Measurements from ENCODE around the gene ABCA9.

DNA sequence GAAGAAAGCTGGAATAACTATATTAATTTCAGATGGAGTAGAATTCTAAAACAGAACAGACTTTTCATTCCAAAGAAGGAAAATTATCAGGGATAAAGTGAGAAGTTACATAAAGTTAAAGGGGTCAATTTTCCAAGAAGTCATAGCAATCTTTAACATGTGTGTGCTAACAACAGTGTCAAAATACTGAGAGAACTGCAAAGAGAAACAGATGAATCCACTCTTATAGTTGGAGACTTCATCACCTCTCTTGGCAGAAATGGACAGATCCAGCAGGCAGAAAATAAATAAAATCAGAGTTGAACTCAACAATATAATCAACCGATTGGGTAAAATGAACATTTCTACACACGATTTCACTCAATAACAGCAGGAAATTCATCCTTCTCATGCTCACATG, 5.4 kb downstream of the ABCA9 start:
- TF ChIP-seq, protein P1, sequence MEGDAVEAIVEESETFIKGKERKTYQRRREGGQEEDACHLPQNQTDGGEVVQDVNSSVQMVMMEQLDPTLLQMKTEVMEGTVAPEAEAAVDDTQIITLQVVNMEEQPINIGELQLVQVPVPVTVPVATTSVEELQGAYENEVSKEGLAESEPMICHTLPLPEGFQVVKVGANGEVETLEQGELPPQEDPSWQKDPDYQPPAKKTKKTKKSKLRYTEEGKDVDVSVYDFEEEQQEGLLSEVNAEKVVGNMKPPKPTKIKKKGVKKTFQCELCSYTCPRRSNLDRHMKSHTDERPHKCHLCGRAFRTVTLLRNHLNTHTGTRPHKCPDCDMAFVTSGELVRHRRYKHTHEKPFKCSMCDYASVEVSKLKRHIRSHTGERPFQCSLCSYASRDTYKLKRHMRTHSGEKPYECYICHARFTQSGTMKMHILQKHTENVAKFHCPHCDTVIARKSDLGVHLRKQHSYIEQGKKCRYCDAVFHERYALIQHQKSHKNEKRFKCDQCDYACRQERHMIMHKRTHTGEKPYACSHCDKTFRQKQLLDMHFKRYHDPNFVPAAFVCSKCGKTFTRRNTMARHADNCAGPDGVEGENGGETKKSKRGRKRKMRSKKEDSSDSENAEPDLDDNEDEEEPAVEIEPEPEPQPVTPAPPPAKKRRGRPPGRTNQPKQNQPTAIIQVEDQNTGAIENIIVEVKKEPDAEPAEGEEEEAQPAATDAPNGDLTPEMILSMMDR (tag by site-specific recombination; IDR thresholded peaks at IDR 0.05): no peak
- TF ChIP-seq KLF1 (tag by site-specific recombination; IDR thresholded peaks at IDR 0.05) (no peak), ZNF274 (IDR thresholded peaks at IDR 0.05; ENCODE audit: low read length) (no peak), ZNF274 (tag by site-specific recombination; IDR thresholded peaks at IDR 0.05; ENCODE audit: borderline replicate concordance) (no peak), ZNF624 (tag by site-specific recombination; IDR thresholded peaks at IDR 0.05) (no peak), YY1 (tag by site-specific recombination; IDR thresholded peaks at IDR 0.05) (no peak), ZNF146 (tag by site-specific recombination; IDR thresholded peaks at IDR 0.05) (no peak)
- TF ChIP-seq, protein P2, sequence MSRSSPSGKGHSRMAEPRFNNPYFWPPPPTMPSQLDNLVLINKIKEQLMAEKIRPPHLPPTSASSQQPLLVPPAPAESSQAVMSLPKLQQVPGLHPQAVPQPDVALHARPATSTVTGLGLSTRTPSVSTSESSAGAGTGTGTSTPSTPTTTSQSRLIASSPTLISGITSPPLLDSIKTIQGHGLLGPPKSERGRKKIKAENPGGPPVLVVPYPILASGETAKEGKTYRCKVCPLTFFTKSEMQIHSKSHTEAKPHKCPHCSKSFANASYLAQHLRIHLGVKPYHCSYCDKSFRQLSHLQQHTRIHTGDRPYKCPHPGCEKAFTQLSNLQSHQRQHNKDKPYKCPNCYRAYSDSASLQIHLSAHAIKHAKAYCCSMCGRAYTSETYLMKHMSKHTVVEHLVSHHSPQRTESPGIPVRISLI (tag by site-specific recombination; IDR thresholded peaks at IDR 0.05): no peak
- TF ChIP-seq, protein P3, sequence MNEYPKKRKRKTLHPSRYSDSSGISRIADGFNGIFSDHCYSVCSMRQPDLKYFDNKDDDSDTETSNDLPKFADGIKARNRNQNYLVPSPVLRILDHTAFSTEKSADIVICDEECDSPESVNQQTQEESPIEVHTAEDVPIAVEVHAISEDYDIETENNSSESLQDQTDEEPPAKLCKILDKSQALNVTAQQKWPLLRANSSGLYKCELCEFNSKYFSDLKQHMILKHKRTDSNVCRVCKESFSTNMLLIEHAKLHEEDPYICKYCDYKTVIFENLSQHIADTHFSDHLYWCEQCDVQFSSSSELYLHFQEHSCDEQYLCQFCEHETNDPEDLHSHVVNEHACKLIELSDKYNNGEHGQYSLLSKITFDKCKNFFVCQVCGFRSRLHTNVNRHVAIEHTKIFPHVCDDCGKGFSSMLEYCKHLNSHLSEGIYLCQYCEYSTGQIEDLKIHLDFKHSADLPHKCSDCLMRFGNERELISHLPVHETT (tag by site-specific recombination; IDR thresholded peaks at IDR 0.05): no peak
- TF ChIP-seq, protein P4, sequence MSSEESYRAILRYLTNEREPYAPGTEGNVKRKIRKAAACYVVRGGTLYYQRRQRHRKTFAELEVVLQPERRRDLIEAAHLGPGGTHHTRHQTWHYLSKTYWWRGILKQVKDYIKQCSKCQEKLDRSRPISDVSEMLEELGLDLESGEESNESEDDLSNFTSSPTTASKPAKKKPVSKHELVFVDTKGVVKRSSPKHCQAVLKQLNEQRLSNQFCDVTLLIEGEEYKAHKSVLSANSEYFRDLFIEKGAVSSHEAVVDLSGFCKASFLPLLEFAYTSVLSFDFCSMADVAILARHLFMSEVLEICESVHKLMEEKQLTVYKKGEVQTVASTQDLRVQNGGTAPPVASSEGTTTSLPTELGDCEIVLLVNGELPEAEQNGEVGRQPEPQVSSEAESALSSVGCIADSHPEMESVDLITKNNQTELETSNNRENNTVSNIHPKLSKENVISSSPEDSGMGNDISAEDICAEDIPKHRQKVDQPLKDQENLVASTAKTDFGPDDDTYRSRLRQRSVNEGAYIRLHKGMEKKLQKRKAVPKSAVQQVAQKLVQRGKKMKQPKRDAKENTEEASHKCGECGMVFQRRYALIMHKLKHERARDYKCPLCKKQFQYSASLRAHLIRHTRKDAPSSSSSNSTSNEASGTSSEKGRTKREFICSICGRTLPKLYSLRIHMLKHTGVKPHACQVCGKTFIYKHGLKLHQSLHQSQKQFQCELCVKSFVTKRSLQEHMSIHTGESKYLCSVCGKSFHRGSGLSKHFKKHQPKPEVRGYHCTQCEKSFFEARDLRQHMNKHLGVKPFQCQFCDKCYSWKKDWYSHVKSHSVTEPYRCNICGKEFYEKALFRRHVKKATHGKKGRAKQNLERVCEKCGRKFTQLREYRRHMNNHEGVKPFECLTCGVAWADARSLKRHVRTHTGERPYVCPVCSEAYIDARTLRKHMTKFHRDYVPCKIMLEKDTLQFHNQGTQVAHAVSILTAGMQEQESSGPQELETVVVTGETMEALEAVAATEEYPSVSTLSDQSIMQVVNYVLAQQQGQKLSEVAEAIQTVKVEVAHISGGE (tag by site-specific recombination; conservative IDR thresholded peaks at IDR 0.05; ENCODE audit: low read depth): no peak
